Osteoblast (primary cell): ENCODE results near the gene CMYA5. TPM values are rescaled to one million over a fixed set of nuclear protein-coding genes. Genes with fewer than 3 reads are reported as not detected.

Experiments used
- DNase-seq: peaks from one replicate; pipeline ENCODE4 v3.0.0; 2011; ENCODE audit warnings: low spot score, mixed read lengths; ENCODE audit not compliant: insufficient read length; ENCODE audit errors: missing footprints
- H2AFZ ChIP-seq: 2 replicates; pipeline ENCODE4 v1.6.0; 2011; ENCODE audit warnings: mild to moderate bottlenecking, low read length
- H3K27ac ChIP-seq: 2 replicates; pipeline ENCODE4 v1.5.1; 2011; ENCODE audit warnings: mild to moderate bottlenecking, low read depth, low read length, moderate library complexity
- H3K27me3 ChIP-seq: 2 replicates; pipeline ENCODE4 v1.6.0; 2012; ENCODE audit warnings: mild to moderate bottlenecking, control low read depth, inconsistent platforms, low read length, moderate library complexity; ENCODE audit not compliant: insufficient read depth
- H3K36me3 ChIP-seq: 2 replicates; pipeline ENCODE4 v1.5.1; 2011; ENCODE audit warnings: mild to moderate bottlenecking, low read length, control low read depth, moderate library complexity; ENCODE audit not compliant: insufficient read depth
- H3K4me1 ChIP-seq: 2 replicates; pipeline ENCODE4 v1.5.1; 2011; ENCODE audit warnings: mild to moderate bottlenecking, low read length, control low read depth, moderate library complexity; ENCODE audit not compliant: insufficient read depth
- H3K4me2 ChIP-seq: 2 replicates; pipeline ENCODE4 v1.6.0; 2011; ENCODE audit warnings: mild to moderate bottlenecking, low read length; ENCODE audit not compliant: insufficient read depth
- H3K4me3 ChIP-seq: fragments of 200-600 bp; sonication (generic); 3 replicates; pipeline ENCODE4 v1.5.1; 2012; ENCODE audit warnings: mild to moderate bottlenecking, low read length, inconsistent platforms; ENCODE audit not compliant: insufficient read depth
- H3K79me2 ChIP-seq: 2 replicates; pipeline ENCODE4 v1.6.0; 2012; ENCODE audit warnings: mild to moderate bottlenecking, low read length, control low read depth, inconsistent platforms; ENCODE audit not compliant: insufficient read depth
- H3K9me3 ChIP-seq: 2 replicates; pipeline ENCODE4 v1.5.1; 2011; ENCODE audit warnings: low read depth, low read length, control low read depth
- H4K20me1 ChIP-seq: 2 replicates; pipeline ENCODE4 v1.6.0; 2012; ENCODE audit warnings: mild to moderate bottlenecking, low read length, control low read depth; ENCODE audit not compliant: insufficient read depth
- CTCF ChIP-seq: IDR thresholded peaks from 2 replicates; pipeline ENCODE4 v1.5.1; 2011; ENCODE audit warnings: mild to moderate bottlenecking, low read depth, low read length, moderate library complexity; ENCODE audit errors: extremely low read depth
- total RNA-seq: library from RNA; depleted of rRNA; stranded (reverse); fragments of >200 nt; gene quantifications from 2 replicates; pipeline ENCODE4 v1.2.3, GENCODE V29; 2012

CMYA5 gene
- total RNA-seq, 1 donor = 2.2 TPM

GRCh38 chr5:79798893-79799590 is 109.4 kb downstream of the CMYA5 start:
- Histone ChIP-seq H4K20me1 (no peaks in the 10 kb centered on the region), H2AFZ (no peak overlapping the region), H3K36me3 (no peaks in the 10 kb centered on the region), H3K79me2 (no peaks in the 10 kb centered on the region), H3K4me3 (no peak overlapping the region), H3K9me3 (no peaks in the 10 kb centered on the region), H3K4me2 (no peak overlapping the region), H3K27ac (no peak overlapping the region), H3K4me1 (no peaks in the 10 kb centered on the region), H3K27me3 (no peaks in the 10 kb centered on the region)
- TF ChIP-seq CTCF = no peak
- no peak for DNase-seq

GRCh38 chr5:79800979-79801827 is 111.6 kb downstream of the CMYA5 start:
- no peaks in the 10 kb centered on the region for H3K4me1 ChIP-seq
- H3K27me3 ChIP-seq = no peaks in the 10 kb centered on the region
- peak; percentile 69 for DNase-seq
- no peaks in the 10 kb centered on the region for H3K79me2 ChIP-seq
- peak overlapping the region; percentile 55 for H3K4me2 ChIP-seq
- no peak for TF ChIP-seq CTCF
- no peaks in the 10 kb centered on the region for H3K36me3 ChIP-seq
- H4K20me1 ChIP-seq = no peaks in the 10 kb centered on the region
- H2AFZ ChIP-seq = peak overlapping the region; percentile 84
- H3K27ac ChIP-seq = no peak overlapping the region
- H3K9me3 ChIP-seq = no peaks in the 10 kb centered on the region
- H3K4me3 ChIP-seq = no peak overlapping the region

- no peak for TF ChIP-seq CTCF
- DNase-seq = no peak
- H3K79me2 ChIP-seq = no peaks in the 10 kb centered on the region
- no peaks in the 10 kb centered on the region for H4K20me1 ChIP-seq
- H3K9me3 ChIP-seq = no peaks in the 10 kb centered on the region
- no peaks in the 10 kb centered on the region for H3K36me3 ChIP-seq
- H3K27ac ChIP-seq = no peak overlapping the region
- no peak overlapping the region for H3K4me3 ChIP-seq
- no peak overlapping the region for H3K4me2 ChIP-seq
- no peaks in the 10 kb centered on the region for H3K4me1 ChIP-seq
- H3K27me3 ChIP-seq = no peaks in the 10 kb centered on the region
- no peak overlapping the region for H2AFZ ChIP-seq
Observed at GRCh38 chr5:79802406-79802805, 112.8 kb downstream of the CMYA5 start.

GRCh38 chr5:79803007-79803406 is 113.4 kb downstream of the CMYA5 start:
- no peaks in the 10 kb centered on the region for H4K20me1 ChIP-seq
- no peaks in the 10 kb centered on the region for H3K27me3 ChIP-seq
- H3K4me3 ChIP-seq = no peak overlapping the region
- no peaks in the 10 kb centered on the region for H3K36me3 ChIP-seq
- no peak overlapping the region for H3K4me2 ChIP-seq
- no peaks in the 10 kb centered on the region for H3K4me1 ChIP-seq
- TF ChIP-seq CTCF = no peak
- no peaks in the 10 kb centered on the region for H3K79me2 ChIP-seq
- H3K27ac ChIP-seq = no peak overlapping the region
- no peak overlapping the region for H2AFZ ChIP-seq
- DNase-seq = no peak
- no peaks in the 10 kb centered on the region for H3K9me3 ChIP-seq
